SK-N-SH (cell line): ENCODE data around the gene TMCC3.

ENCODE experiments used
- EP300 ChIP-seq, 2 experiments: IDR thresholded peaks; 2 replicates each; pipeline versions ENCODE4 v1.4.0 to v1.6.1; 2012; ENCODE audit warnings: borderline replicate concordance in 1 of 2, low read depth in 1 of 2, low read length in 1 of 2
- FOXM1 ChIP-seq: IDR thresholded peaks from 2 replicates; pipeline ENCODE4 v1.4.0; 2012; ENCODE audit warnings: low read depth, mild to moderate bottlenecking
- GABPA ChIP-seq: IDR thresholded peaks from 2 replicates; pipeline ENCODE4 v1.4.0; 2012; ENCODE audit warnings: low read depth, mild to moderate bottlenecking
- MXI1 ChIP-seq: IDR thresholded peaks from 2 replicates; pipeline ENCODE4 v1.6.1; 2012; ENCODE audit warnings: mild to moderate bottlenecking, low read depth, low read length, improper control_type of control experiment
- POLR2AphosphoS5 ChIP-seq: IDR thresholded peaks from 2 replicates; pipeline ENCODE4 v1.6.1; 2012; ENCODE audit warnings: low read depth, low read length
- RCOR1 ChIP-seq: fragments of 150-350 bp; IDR thresholded peaks from 2 replicates; pipeline ENCODE4 v1.6.1; 2017; ENCODE audit warnings: antibody characterized with exemption, low read length
- TCF12 ChIP-seq: IDR thresholded peaks from 2 replicates; pipeline ENCODE4 v1.4.0; 2012
- TEAD4 ChIP-seq: IDR thresholded peaks from 2 replicates; pipeline ENCODE4 v1.4.0; 2012; ENCODE audit warnings: mild to moderate bottlenecking, borderline replicate concordance; ENCODE audit not compliant: insufficient read depth
- ZBTB33 ChIP-seq: IDR thresholded peaks from 2 replicates; pipeline ENCODE4 v1.4.0; 2012; ENCODE audit warnings: low read depth, borderline replicate concordance
- TF ChIP-seq, protein P1 (sequence below): fragments of 200-600 bp; sonication (generic); IDR thresholded peaks from 2 replicates; pipeline ENCODE4 v1.6.1; 2017; ENCODE audit warnings: antibody characterized with exemption, mild to moderate bottlenecking, moderate library complexity

DNA sequence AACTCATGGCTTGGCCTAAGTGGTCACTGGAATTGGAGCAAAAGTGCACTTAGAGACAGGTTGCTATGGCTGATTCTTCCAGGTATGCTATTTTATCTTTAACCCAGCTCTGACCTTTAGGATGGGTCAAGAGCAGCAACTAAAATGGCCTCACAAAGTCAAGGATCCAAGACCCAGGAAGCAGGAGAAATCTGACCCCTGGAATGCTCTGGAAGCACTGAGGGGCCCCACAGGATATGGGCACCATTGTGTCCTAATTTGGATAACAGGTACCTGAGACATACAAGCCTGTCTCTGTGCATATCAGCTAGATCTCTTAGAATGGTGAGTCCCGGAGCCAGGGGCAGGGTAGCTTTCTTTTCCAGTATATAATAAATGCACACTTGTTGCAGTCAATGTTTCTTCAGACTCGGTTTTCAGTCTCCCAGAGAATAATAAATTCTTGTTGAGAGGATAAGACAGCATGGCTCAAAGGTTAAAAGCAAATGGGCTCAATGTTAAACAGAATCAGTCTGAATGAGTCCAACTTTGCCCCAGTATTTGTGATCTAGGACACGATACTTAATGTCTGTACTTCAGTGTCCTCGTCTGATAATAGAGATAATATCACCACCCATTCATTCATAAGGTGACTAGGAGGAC lies 29.3 kb upstream of the TMCC3 start:
- TF ChIP-seq, protein P1, sequence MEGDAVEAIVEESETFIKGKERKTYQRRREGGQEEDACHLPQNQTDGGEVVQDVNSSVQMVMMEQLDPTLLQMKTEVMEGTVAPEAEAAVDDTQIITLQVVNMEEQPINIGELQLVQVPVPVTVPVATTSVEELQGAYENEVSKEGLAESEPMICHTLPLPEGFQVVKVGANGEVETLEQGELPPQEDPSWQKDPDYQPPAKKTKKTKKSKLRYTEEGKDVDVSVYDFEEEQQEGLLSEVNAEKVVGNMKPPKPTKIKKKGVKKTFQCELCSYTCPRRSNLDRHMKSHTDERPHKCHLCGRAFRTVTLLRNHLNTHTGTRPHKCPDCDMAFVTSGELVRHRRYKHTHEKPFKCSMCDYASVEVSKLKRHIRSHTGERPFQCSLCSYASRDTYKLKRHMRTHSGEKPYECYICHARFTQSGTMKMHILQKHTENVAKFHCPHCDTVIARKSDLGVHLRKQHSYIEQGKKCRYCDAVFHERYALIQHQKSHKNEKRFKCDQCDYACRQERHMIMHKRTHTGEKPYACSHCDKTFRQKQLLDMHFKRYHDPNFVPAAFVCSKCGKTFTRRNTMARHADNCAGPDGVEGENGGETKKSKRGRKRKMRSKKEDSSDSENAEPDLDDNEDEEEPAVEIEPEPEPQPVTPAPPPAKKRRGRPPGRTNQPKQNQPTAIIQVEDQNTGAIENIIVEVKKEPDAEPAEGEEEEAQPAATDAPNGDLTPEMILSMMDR = no peak
- TF ChIP-seq TEAD4 (no peak), POLR2AphosphoS5 (no peak), ZBTB33 (no peak), TCF12 (no peak), GABPA (no peak), RCOR1 (no peak), EP300 (IDR thresholded peaks at IDR 0.05; ENCODE audit: borderline replicate concordance in 1 of 2, low read depth in 1 of 2, low read length in 1 of 2) (no peak), MXI1 (no peak), FOXM1 (no peak)
